GM19467 (cell line): ENCODE data around the gene KRT85.

ENCODE experiments used
- ATAC-seq: cut with Tn5 transposase; IDR thresholded peaks from one replicate; pipeline ENCODE4 v1.9.1; 2021; ENCODE audit warnings: mild to moderate bottlenecking, moderate library complexity; ENCODE audit not compliant: unreplicated experiment

KRT85 gene

GRCh38 chr12:52395761-52396434, 28.6 kb upstream of the KRT85 start:
- no peak for ATAC-seq

GRCh38 chr12:52394836-52395405, 27.6 kb upstream of the KRT85 start:
- ATAC-seq: no peak

GRCh38 chr12:52392465-52393007, 25.3 kb upstream of the KRT85 start:
- no peak for ATAC-seq

GRCh38 chr12:52391618-52392002, 24.3 kb upstream of the KRT85 start:
- no peak for ATAC-seq

DNA sequence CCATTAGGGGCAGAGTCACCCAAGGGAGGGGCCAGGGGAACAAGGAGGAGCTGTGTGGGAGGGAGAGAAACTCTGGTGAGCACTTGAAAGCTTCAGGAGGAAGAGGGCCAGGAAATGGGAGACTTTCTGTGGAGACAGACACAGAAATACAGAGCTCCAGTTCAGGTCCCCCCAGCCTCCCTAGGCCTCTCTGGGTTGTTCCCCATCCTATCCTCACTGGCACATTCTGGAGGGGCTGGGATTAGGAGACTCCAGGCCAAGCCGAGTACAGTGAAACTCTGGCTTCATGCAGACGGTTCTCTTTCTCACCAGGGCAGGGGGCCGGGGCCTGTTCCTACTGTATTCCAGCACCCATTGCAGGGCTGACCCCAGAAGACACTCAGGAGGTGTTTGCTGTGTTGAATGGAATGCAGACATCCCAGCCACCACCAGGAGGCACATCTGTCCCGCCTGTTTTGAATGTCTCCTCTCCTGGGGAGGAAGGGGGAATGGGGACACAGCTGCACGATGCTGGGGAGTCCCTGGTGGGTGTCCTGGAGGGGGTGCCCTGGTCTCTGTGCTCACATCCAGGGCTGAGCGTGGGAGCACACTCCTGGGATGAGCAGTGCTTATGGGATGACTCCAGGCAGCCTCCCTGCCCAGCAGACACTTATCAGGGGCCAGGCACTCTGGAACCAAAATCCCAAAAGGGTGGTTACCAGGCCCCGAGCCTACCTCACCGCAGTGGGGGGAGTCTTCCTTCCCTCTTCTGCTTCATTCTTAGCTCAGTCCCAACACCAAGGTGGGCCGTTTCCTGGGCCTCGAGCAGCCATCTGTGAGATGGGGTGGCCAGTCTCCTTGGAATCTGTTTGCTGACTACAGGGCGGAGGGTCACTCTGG, 23.7 kb upstream of the KRT85 start:
- ATAC-seq: no peak

DNA sequence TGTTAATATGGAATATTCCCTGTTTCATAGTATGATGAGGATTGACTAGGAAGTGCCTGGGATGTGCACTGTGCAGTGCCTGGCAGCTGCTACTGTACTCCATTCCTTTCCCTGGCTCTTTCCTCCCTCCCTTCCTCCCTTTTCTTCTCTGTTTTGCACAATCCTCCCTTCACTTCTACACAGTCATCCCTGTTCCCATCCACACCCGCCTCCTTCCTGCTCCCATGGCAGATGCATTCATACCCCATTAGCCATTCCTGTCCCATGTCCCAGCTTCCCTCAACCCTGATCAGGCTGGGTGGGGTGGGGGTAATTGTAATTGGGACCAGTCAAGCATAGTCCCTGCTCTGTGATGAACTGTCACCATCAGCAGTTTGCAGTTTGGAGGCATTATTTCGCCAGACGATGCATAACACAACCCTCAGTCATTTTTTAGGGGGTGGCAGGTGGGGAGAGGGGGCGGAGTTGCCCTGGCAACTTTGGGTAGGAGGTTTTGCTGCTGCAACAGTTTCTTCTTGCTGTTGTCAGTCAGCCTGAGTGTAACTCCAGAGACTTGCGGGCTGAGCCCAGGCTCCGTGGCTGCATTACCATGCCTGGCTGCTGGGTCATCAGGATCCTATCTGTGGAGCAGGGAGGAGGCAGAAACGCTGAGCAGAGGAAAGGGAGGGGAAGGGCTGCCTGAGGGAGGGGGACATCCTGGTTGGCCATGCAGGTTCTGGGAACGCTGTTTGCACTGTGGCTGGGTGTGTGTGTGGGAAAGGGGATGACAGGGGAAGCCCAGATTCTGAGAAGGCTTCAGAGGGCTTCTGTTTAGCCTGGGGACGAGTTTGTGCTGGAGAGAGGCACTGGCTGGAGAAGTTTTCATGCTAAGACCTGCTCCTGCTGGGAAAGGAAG, 22.3 kb upstream of the KRT85 start:
- no peak for ATAC-seq

DNA sequence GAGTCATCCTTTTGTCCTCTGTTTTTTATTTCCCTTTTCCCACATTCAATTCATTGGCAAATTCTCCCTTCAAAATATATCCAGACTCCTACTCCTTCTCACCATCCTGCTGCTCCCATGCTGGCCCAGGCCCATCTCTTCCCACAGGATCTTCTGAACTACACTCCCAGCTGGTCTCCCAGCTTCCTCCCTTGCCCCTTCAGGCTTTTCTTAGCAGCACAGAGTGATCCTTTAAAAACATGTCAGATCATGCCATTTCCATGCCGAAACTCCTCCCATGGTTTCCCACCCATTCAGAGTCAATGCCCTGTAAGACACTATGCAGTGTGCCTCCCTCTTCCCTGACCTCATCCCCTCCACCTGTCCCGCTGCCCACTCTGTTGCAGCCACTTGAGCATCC, 20.6 kb upstream of the KRT85 start:
- ATAC-seq: no peak

DNA sequence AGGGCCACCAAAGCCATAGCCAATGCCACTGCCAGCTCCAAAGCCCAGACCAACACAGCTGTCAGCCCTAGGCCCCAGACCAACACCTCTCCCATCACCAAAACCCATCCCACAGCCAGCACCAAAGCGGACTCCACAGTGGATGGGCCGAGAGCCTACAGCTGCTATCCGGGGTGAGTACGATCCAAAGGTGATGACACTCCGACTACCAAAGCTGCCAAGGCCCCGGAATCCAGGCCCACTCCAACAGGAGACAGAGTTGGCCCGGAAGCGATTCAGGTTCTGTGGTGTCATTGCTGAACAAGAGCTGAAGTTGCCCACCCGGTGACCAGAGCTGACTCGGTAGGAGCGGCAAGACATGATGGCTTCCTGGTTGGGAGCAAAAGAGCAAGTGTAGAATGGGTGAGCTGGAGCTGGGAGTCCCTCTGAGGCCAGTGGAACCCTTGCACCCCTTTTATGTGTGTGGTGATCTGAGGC, 18.0 kb upstream of the KRT85 start, which contains the start of gene KRT84:
KRT84 (minus strand) TSS at position 427 of the 477 bp plus-strand sequence; CDS start at position 360, 67 bp downstream.
- no peak for ATAC-seq

DNA sequence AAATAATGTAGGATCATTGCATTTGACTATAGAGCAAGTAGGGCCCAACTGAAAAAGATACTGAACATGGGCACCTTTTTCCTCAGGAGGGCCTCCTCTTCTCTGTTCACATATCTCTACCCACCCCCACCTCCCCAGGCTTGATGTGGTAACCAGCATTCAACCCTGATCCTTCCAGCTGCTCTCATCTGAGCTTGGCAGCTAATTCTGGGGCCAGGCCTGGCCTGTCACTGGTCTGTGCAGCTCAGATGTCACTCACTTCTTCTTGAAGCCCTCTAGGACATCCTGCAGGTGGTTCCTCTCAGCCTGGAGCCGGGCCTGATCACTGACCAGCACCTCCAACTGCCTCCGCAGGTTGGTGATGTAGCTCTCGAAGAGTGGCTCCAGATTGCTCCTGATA, 16.1 kb upstream of the KRT85 start:
- ATAC-seq: no peak

DNA sequence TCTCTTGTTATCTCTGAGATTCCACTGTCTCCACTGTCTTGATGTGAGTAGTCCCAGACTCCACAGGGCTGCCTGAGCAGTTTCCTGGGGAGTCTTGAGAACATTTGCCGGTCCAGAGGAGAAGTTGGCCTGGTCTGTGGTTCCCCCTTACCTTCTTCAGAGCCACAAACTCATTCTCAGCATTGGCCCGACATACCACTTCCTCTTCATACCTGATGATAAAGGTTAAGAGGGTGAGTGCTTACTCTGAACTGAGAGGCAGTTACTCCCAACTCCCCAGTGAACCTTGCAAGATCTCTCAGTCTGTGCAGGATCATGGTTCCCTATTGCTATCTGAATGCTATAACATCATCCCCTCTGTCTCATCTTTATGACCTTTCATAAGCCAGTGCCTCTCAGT, 15.6 kb upstream of the KRT85 start:
- no peak for ATAC-seq

GRCh38 chr12:52381206-52381605, 13.9 kb upstream of the KRT85 start:
- no peak for ATAC-seq

GRCh38 chr12:52380271-52380694, 13.0 kb upstream of the KRT85 start:
- ATAC-seq: no peak

- no peak for ATAC-seq
These were observed 12.3 kb upstream of the KRT85 start for GRCh38 chr12:52379536-52379935.

GRCh38 chr12:52378091-52378490, 10.8 kb upstream of the KRT85 start:
- ATAC-seq: no peak

DNA sequence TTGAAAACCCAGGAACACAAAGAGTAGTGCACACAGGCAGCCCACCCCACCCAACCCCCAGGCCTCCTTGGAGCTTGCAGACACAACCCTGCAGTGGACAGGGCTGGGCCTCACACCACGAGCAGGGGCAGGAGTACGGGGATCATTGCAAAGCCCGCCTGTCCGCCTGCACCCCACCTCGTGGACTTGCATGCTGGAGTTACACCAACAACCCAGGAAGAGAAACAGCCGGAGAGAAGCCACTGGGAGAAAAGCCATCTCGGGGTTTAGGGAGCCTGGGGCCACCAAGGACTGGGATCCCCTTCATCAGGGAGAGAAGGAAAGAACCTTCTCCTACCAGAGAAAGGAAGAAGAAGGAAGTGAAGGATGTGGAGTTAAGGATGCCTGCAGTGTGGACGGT, 10.0 kb upstream of the KRT85 start:
- ATAC-seq: no peak

DNA sequence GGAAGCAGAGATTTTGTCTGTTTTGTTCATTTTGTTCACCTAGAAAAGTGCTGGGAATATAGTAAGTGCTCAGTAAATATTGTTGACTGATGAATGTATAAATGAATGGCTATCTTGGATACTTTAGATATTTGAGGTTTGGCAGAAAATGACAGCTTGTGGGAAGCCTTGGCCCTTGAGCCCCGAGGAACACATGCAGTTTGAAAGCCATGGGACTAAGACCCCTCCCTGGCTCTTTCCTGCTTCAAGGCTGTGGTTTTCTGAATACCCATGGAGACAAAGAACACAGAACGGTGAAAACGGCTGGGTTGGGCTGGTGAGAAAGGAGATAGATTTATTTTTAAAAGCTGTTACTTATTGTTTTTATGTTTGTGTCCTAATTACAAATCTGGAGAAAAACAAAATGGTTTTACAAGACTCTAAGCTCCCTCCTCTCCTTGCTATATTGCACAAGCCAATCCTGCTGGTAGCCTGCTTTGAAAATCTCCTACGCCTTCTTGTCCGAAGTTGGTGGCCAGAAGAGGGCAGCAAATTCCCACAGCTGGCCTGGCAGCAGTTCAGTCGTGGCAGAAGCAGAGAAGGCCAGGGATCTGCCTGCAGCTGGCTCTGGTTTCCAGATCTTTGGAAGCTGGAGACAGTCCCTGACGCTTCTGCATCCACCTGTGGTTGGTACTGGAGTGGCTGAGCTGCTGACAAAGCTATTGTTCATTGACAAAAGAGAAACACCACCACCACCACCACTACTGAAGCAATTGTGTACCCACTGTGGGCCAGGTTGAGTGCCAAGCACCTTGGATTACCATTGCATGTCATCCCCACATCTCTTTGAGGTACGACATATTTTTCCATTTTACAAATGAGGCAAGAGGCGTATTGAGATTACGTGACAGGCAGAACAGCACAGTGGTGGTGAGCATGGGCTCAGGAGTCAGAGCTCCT, 5.2 kb upstream of the KRT85 start:
- ATAC-seq: no peak

GRCh38 chr12:52371716-52372115, 4.4 kb upstream of the KRT85 start:
- ATAC-seq: no peak

DNA sequence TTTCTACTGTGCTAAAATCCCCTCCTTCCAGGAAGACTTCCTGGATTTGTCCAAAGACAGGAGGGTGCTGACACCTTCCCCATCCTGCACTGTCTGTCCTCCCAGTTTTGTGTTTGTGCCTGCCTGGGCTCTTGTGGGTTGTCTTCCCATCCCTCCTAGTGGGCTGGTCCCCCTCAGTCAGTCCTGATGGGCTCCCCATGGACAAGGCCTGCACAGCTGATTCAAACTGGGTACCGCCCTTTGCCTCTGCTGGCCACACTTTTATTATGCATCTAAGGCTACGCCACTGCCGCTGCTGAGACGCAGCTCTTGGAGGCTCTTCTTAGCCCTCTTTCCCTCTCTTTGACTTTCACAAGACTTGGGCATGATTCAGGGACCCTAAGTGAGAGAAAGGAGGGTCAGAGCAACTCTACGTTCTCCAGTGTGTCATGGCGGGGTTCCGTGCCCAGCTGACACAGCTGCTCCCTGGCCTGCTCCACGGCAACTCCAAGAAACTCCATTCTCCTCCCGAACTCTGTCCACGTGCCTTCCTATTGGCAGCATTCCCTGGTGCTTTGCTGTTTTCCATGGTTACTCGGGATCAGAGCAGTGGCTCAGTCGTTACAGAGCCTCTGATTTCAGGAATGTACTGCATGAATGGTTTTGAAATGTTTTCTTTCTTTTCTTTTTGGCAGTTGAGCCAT, 3.8 kb upstream of the KRT85 start:
- no peak for ATAC-seq

DNA sequence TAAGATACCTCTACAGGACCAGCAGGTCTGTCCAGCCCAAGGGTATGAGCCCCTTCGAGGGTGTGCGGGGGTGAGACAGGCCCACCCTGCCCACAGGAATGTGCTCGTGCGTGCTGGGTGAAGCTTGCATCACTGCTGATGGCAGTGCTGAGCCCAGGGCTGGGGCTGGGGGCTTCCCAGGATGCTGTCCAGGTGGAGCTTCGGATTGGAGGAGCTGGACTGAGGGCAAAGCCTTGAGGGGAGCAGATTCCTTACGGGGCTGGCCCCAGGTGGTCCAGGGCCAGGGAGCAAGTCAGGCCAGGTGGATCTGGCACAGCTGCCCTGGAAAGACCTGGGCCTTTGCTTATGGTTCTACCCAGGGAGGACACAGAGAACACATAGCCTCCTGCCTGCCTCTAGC, 2.5 kb upstream of the KRT85 start:
- no peak for ATAC-seq
